Measurements from ENCODE around the gene ASPHD2.

DNA sequence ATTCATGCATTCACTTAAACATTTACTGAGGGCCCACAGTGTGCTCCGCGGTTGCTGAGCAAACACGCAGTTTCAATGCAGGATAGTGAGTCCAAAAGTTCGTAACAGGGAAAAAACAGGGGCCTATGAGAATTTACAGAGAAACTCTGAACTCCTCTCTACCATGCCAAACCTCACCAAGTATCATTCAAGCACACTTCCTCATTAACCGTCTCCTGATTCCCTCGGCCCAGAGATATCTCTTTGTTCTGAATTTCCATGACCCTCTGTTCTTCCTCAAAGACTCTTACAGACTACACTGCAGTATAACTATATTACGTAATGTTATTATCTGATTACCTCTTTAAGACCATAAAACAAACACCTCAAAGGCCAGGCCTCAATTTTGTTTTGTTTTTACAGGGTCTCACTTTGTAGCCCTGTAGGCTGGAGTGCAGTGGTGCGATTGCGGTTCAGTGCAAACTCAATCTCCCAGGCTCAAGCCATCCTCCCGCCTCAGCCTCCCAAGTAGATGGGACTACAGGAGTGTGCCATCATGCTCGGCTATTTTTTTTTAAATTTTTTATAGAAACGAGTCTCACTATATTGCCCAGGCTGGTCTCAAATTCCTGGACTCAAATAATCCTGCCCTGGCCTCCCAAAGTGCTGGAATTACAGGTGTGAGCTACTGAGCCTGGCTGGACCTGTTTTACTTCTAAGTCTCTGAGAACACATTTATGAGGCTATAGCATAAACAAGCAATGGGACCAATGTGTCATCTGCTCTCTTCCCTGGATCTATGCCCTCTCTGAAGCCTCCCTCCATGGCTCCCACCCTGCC, 50.9 kb downstream of the ASPHD2 start:
- TF ChIP-seq, protein P1, sequence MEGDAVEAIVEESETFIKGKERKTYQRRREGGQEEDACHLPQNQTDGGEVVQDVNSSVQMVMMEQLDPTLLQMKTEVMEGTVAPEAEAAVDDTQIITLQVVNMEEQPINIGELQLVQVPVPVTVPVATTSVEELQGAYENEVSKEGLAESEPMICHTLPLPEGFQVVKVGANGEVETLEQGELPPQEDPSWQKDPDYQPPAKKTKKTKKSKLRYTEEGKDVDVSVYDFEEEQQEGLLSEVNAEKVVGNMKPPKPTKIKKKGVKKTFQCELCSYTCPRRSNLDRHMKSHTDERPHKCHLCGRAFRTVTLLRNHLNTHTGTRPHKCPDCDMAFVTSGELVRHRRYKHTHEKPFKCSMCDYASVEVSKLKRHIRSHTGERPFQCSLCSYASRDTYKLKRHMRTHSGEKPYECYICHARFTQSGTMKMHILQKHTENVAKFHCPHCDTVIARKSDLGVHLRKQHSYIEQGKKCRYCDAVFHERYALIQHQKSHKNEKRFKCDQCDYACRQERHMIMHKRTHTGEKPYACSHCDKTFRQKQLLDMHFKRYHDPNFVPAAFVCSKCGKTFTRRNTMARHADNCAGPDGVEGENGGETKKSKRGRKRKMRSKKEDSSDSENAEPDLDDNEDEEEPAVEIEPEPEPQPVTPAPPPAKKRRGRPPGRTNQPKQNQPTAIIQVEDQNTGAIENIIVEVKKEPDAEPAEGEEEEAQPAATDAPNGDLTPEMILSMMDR (IDR thresholded peaks at IDR 0.05; ENCODE audit: low read depth, low read length, poor library complexity, severe bottlenecking), result no peak
- TF ChIP-seq EZH2phosphoT487 (IDR thresholded peaks at IDR 0.05; ENCODE audit: borderline replicate concordance, low read length), result no peak

Measured in DOHH2 (cell line).